Suprapubic skin (tissue), 4 donors: ENCODE measurements around the gene RHBDD2. TPM values are rescaled to one million over a fixed set of nuclear protein-coding genes. Genes with fewer than 3 reads are reported as not detected.
A peak's percentile ranks its signal among the peaks of the same experiment; 100 is the strongest.
"Not testable (repeated sequence)": the region's sequence is repeated elsewhere in the genome, so short reads cannot be mapped to it uniquely, and the experiment has no call there.

Source experiments
- DNase-seq, 2 donors: peaks; one replicate each; pipeline ENCODE4 v3.0.0-alpha.2; 2019; ENCODE audit warnings: low spot score in 2 of 2
- H3K27ac ChIP-seq: fragments of 200-600 bp; sonication (generic); one replicate; pipeline ENCODE4 v1.5.1; 2019
- H3K27me3 ChIP-seq: fragments of 200-600 bp; sonication (generic); one replicate; pipeline ENCODE4 v1.5.1; 2019
- H3K36me3 ChIP-seq: fragments of 200-600 bp; sonication (generic); one replicate; pipeline ENCODE4 v1.5.1; 2019
- H3K4me1 ChIP-seq: fragments of 200-600 bp; sonication (generic); one replicate; pipeline ENCODE4 v1.5.1; 2019
- H3K4me3 ChIP-seq: fragments of 200-600 bp; sonication (generic); one replicate; pipeline ENCODE4 v1.5.1; 2019; ENCODE audit warnings: mild to moderate bottlenecking
- H3K9me3 ChIP-seq: fragments of 200-600 bp; sonication (generic); one replicate; pipeline ENCODE4 v1.5.1; 2019
- CTCF ChIP-seq, 2 donors: fragments of 200-600 bp in 1 of 2; fragments of 450-650 bp in 1 of 2; sonication (generic) in 1 of 2; IDR thresholded peaks; one replicate each; pipeline ENCODE4 v1.5.1; 2016 to 2019; ENCODE audit warnings: antibody characterized with exemption in 2 of 2, mild to moderate bottlenecking in 1 of 2, moderate library complexity in 1 of 2
- EP300 ChIP-seq: sonication (generic); formaldehyde crosslinking; IDR thresholded peaks from one replicate; pipeline ENCODE4 v1.6.1; 2017; ENCODE audit warnings: antibody characterized with exemption
- POLR2A ChIP-seq, 2 donors: fragments of 450-650 bp; IDR thresholded peaks; one replicate each; pipeline ENCODE4 v1.6.1; 2017; ENCODE audit warnings: antibody characterized with exemption in 2 of 2, mild to moderate bottlenecking in 2 of 2, moderate library complexity in 2 of 2
- POLR2AphosphoS5 ChIP-seq, 3 donors: sonication (generic); formaldehyde crosslinking; IDR thresholded peaks; one replicate each; pipeline ENCODE4 v1.6.1; 2017; ENCODE audit warnings: antibody characterized with exemption in 3 of 3
- WGBS: methylation state at CpG from one replicate; pipeline ENCODE4 v1.1.5; 2018; 5-methylcytosine and 5-hydroxymethylcytosine counted together
- total RNA-seq, 4 donors: library from RNA; depleted of rRNA; stranded (reverse); fragments of >200 nt; gene quantifications; one replicate each; pipeline ENCODE4 v1.1.0, GENCODE V29; 2016

The RHBDD2 gene
- total RNA-seq, 4 donors from 2014 or later: 28.3 to 63.1 (median 49.8) TPM

DNA sequence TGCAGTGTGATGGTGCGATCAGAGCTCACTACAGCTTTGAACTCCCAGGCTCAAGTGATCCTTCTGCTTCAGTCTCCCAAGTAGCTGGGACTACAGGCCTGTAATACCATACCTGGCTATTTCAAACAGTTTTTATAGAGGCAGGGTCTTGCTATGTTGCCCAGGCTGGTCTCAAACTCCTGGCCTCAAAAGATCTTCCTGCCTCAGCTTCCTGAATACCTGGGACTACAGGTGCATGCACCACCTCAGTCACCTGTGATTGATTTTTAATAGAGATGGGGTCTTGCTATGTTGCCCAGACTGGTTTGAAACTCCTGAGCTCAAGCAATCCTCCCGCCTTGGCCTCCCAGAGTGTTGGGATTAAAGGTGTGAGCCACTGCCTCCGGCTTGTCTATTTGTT, 38.8 kb upstream of the RHBDD2 start:
- TF ChIP-seq EP300: no peak
- no peak for TF ChIP-seq CTCF (IDR thresholded peaks at IDR 0.05)
- TF ChIP-seq POLR2AphosphoS5 (IDR thresholded peaks at IDR 0.05): no peak
- TF ChIP-seq POLR2A (IDR thresholded peaks at IDR 0.05): no peak
- H3K36me3 ChIP-seq: no peaks in the 10 kb centered on the region
- WGBS: 97% methylated on average over 3 of the region's 3 CpGs
- no peaks in the 10 kb centered on the region for H3K9me3 ChIP-seq
- no peak overlapping the region for H3K27ac ChIP-seq
- no peak overlapping the region for H3K4me3 ChIP-seq
- no peaks in the 10 kb centered on the region for H3K27me3 ChIP-seq
- no peak for DNase-seq
- peaks cover 15% of the 10 kb centered on the region for H3K4me1 ChIP-seq

DNA sequence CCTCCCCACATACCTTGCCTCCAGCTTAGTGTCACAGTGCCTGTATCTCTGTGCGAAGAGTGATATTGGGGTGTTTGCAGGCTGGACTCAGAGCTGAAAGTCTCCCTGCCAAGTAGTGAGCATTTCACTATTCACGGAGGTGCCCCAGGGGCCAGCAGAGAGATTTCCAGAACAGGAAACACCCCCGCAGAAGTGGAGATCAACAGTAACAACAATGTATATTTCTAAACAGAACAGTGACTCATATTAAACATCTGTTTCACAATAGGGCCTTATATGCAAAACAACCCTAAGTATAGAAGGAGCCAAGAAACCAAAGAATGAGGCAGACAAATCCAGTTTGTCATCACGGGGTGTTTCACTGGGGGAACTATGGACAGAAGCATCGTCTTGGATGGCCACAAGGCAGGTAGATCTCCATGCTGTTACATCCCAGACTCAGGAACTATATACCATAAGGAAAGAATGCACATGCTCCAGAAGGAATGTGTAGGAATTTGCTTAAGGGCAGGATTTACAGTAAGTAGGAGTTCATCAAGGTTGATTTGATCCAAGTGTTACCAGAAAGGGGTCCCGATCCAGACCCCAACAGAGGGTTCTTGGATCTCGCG, 35.9 kb upstream of the RHBDD2 start:
- TF ChIP-seq POLR2A (IDR thresholded peaks at IDR 0.05) (no peak), EP300 (no peak), CTCF (IDR thresholded peaks at IDR 0.05) (no peak), POLR2AphosphoS5 (IDR thresholded peaks at IDR 0.05) (no peak)
- Histone ChIP-seq H3K4me1 (peaks cover 15% of the 10 kb centered on the region), H3K4me3 (no peak overlapping the region), H3K36me3 (no peaks in the 10 kb centered on the region), H3K9me3 (no peaks in the 10 kb centered on the region), H3K27ac (peak overlapping the region; percentile 23), H3K27me3 (no peaks in the 10 kb centered on the region)
- no peak for DNase-seq
- 39% methylated on average over 8 of the region's 8 CpGs for WGBS

- no peak overlapping the region for H3K4me3 ChIP-seq
- no peaks in the 10 kb centered on the region for H3K9me3 ChIP-seq
- no peak overlapping the region for H3K27ac ChIP-seq
- H3K36me3 ChIP-seq: no peaks in the 10 kb centered on the region
- H3K4me1 ChIP-seq: peaks cover 15% of the 10 kb centered on the region
- TF ChIP-seq EP300 (no peak), POLR2AphosphoS5 (IDR thresholded peaks at IDR 0.05) (no peak), CTCF (IDR thresholded peaks at IDR 0.05) (no peak), POLR2A (IDR thresholded peaks at IDR 0.05) (no peak)
- DNase-seq: no peak
- no peaks in the 10 kb centered on the region for H3K27me3 ChIP-seq
- WGBS: 90% methylated on average over 9 of the region's 9 CpGs
Observed at GRCh38 chr7:75843613-75844116, 35.2 kb upstream of the RHBDD2 start.

- H3K27ac ChIP-seq: no peak overlapping the region
- no peak for DNase-seq
- no peaks in the 10 kb centered on the region for H3K27me3 ChIP-seq
- TF ChIP-seq POLR2A (IDR thresholded peaks at IDR 0.05): no peak
- TF ChIP-seq POLR2AphosphoS5 (IDR thresholded peaks at IDR 0.05): no peak
- no peak for TF ChIP-seq EP300
- no peak for TF ChIP-seq CTCF (IDR thresholded peaks at IDR 0.05)
- 91% methylated on average over 5 of the region's 5 CpGs for WGBS
- H3K9me3 ChIP-seq: no peaks in the 10 kb centered on the region
- H3K36me3 ChIP-seq: no peaks in the 10 kb centered on the region
- H3K4me3 ChIP-seq: no peak overlapping the region
- H3K4me1 ChIP-seq: peaks cover 15% of the 10 kb centered on the region
Observed at GRCh38 chr7:75844158-75844557, 34.7 kb upstream of the RHBDD2 start.

DNA sequence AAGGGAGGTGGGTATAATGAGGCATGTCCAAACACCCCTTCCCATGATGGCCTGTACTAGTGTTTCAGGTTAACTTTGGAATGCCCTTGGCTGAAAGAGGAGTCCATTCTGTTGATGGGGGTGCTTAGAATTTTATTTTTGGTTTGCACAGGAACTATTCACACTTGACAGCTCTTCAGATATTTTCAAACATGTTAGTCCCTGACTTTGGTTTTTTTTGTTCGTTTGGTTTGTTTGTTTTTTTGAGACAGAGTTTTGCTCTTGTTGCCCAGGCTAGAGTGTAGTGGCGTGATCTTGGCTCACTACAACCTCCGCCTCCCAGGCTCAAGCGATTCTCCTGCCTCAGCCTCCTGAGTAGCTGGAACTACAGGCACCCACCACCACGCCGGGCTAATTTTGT, 33.7 kb upstream of the RHBDD2 start:
- WGBS: 92% methylated on average over 6 of the region's 6 CpGs
- DNase-seq, H3K27ac ChIP-seq: not testable (repeated sequence)

GRCh38 chr7:75847707-75848106, 31.1 kb upstream of the RHBDD2 start:
- Histone ChIP-seq H3K4me1 (peaks cover 10% of the 10 kb centered on the region), H3K36me3 (no peaks in the 10 kb centered on the region), H3K4me3 (no peak overlapping the region), H3K27me3 (no peaks in the 10 kb centered on the region), H3K9me3 (no peaks in the 10 kb centered on the region), H3K27ac (no peak overlapping the region)
- no peak for DNase-seq
- 75% methylated on average over 7 of the region's 7 CpGs for WGBS
- TF ChIP-seq POLR2AphosphoS5 (IDR thresholded peaks at IDR 0.05) (no peak), CTCF (IDR thresholded peaks at IDR 0.05) (no peak), EP300 (no peak), POLR2A (IDR thresholded peaks at IDR 0.05) (no peak)

More for the DNA sequence above, 33.7 kb upstream of the RHBDD2 start:
- H3K36me3 ChIP-seq, H3K27me3 ChIP-seq, H3K4me3 ChIP-seq, H3K9me3 ChIP-seq: not testable (repeated sequence)
- H3K4me1 ChIP-seq: peaks cover 15% of the 10 kb centered on the region
